Activated T-cell treated with anti-CD3 and anti-CD28 coated beads, Interleukin-2, amount 50 U/mL, for 1 hour (primary cell): ENCODE measurements around the gene PHF12.
A peak's percentile ranks its signal among the peaks of the same experiment; 100 is the strongest.

Experiments used
- DNase-seq: peaks from one replicate; pipeline ENCODE4 v3.0.0-alpha.2; 2020

The PHF12 gene

GRCh38 chr17:28900986-28901726 is 50.2 kb downstream of the PHF12 start:
- no peak for DNase-seq

GRCh38 chr17:28899212-28899815 is 52.0 kb downstream of the PHF12 start:
- DNase-seq, result no peak

GRCh38 chr17:28898527-28898955 is 52.8 kb downstream of the PHF12 start:
- no peak for DNase-seq

GRCh38 chr17:28897769-28898526 is 53.4 kb downstream of the PHF12 start:
- DNase-seq, result no peak

- peak; percentile 74 for DNase-seq
Measured at GRCh38 chr17:28896884-28897768, 54.2 kb downstream of the PHF12 start, which contains the start of gene FLOT2. Gene FLOT2 (minus strand): TSS chr17:28897733. CDS start chr17:28897574, 159 bp downstream.

- DNase-seq, result no peak
Measured at GRCh38 chr17:28896491-28896883, 54.8 kb downstream of the PHF12 start.

GRCh38 chr17:28895794-28896447 is 55.4 kb downstream of the PHF12 start:
- DNase-seq, result no peak

GRCh38 chr17:28893248-28894183 is 57.8 kb downstream of the PHF12 start:
- peak; percentile 38 for DNase-seq

GRCh38 chr17:28892024-28892423 is 59.3 kb downstream of the PHF12 start:
- no peak for DNase-seq

GRCh38 chr17:28891201-28891600 is 60.1 kb downstream of the PHF12 start:
- no peak for DNase-seq

- DNase-seq, result no peak
Measured at GRCh38 chr17:28889996-28890395, 61.3 kb downstream of the PHF12 start.

- DNase-seq, result no peak
Measured at GRCh38 chr17:28888832-28889231, 62.5 kb downstream of the PHF12 start.

GRCh38 chr17:28887871-28888471 is 63.3 kb downstream of the PHF12 start:
- no peak for DNase-seq

GRCh38 chr17:28885951-28886350 is 65.4 kb downstream of the PHF12 start:
- no peak for DNase-seq

GRCh38 chr17:28885363-28885762 is 66.0 kb downstream of the PHF12 start:
- DNase-seq, result no peak

GRCh38 chr17:28883967-28884702 is 67.2 kb downstream of the PHF12 start:
- no peak for DNase-seq

GRCh38 chr17:28882154-28882895 is 69.0 kb downstream of the PHF12 start:
- no peak for DNase-seq

- no peak for DNase-seq
Measured at GRCh38 chr17:28881533-28882056, 69.7 kb downstream of the PHF12 start.

GRCh38 chr17:28880572-28880945 is 70.8 kb downstream of the PHF12 start:
- no peak for DNase-seq
